ENCODE data around the gene NDUFB6.

NDUFB6 gene

DNA sequence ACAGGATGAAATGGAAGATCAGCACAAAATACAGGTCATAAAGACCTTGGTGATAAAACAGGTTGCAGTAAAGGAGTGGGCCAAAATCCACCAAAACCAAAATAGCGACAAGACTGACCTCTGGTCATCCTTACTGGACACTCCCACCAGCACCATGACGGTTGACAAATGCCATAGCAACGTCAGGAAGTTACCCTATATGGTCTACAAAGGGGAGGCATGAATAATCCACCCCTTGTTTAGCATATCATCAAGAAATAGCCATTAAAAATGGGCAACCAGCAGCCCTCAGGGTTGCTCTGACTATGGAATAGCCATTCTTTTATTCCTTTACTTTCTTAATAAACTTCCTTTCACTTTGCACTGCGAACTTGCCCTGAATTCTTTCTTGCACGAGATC, 6.0 kb upstream of the NDUFB6 start:
- Histone ChIP-seq H3K9me3 (ENCODE audit: control insufficient read depth, insufficient read depth, low read length) (no peaks in the 10 kb centered on the region), H3K79me2 (ENCODE audit: control insufficient read depth, low read length) (no peaks in the 10 kb centered on the region), H3F3A (ENCODE audit: control insufficient read depth, insufficient read depth) (no peaks in the 10 kb centered on the region), H3K4me2 (ENCODE audit: low read length) (no peak overlapping the region), H3K4me1 (ENCODE audit: control insufficient read depth, low read length) (peaks cover 9% of the 10 kb centered on the region), H3K36me3 (ENCODE audit: control insufficient read depth, low read length) (no peaks in the 10 kb centered on the region), H3K27ac (ENCODE audit: low read depth, low read length) (no peak overlapping the region), H4K20me1 (ENCODE audit: control insufficient read depth, insufficient read depth, low read depth, low read length) (no peaks in the 10 kb centered on the region), H3K9me2 (replicated peaks; ENCODE audit: control insufficient read depth, low read length) (no peaks in the 10 kb centered on the region), H3K4me3 (ENCODE audit: low read length) (no peak overlapping the region), H3K27me3 (ENCODE audit: control insufficient read depth, low read length) (peaks cover 6% of the 10 kb centered on the region; the same call in 1 of the 2 replicates)
- TF ChIP-seq, protein P1, sequence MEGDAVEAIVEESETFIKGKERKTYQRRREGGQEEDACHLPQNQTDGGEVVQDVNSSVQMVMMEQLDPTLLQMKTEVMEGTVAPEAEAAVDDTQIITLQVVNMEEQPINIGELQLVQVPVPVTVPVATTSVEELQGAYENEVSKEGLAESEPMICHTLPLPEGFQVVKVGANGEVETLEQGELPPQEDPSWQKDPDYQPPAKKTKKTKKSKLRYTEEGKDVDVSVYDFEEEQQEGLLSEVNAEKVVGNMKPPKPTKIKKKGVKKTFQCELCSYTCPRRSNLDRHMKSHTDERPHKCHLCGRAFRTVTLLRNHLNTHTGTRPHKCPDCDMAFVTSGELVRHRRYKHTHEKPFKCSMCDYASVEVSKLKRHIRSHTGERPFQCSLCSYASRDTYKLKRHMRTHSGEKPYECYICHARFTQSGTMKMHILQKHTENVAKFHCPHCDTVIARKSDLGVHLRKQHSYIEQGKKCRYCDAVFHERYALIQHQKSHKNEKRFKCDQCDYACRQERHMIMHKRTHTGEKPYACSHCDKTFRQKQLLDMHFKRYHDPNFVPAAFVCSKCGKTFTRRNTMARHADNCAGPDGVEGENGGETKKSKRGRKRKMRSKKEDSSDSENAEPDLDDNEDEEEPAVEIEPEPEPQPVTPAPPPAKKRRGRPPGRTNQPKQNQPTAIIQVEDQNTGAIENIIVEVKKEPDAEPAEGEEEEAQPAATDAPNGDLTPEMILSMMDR (IDR thresholded peaks at IDR 0.05; ENCODE audit: low read depth, low read length, poor library complexity, severe bottlenecking) = no peak
- no peak for TF ChIP-seq EZH2phosphoT487 (IDR thresholded peaks at IDR 0.05; ENCODE audit: borderline replicate concordance, low read length)

DNA sequence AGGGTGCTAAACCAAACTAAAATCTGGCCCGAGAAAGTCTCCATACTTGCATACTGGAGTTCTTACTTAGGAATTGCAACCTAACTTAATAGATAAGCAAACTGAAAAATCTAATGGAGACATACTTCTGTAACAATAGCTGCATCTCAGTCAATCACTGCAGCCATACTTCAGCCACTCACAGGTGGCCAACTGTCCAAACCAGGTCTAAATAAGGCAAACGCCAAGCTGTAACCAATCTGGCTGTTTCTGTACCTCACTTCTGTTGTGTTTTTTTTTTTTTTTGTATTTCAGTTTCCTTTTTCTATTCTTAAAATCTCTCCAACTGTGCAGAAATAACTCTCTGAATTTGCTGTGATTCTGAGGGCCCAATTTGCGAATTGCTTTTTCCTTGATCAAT, 4.4 kb upstream of the NDUFB6 start:
- Histone ChIP-seq H3K27me3 (ENCODE audit: control insufficient read depth, low read length) (peaks cover 6% of the 10 kb centered on the region; the same call in 1 of the 2 replicates), H3F3A (ENCODE audit: control insufficient read depth, insufficient read depth) (no peaks in the 10 kb centered on the region), H3K4me2 (ENCODE audit: low read length) (no peak overlapping the region), H3K79me2 (ENCODE audit: control insufficient read depth, low read length) (peaks cover 6% of the 10 kb centered on the region), H4K20me1 (ENCODE audit: control insufficient read depth, insufficient read depth, low read depth, low read length) (no peaks in the 10 kb centered on the region), H3K27ac (ENCODE audit: low read depth, low read length) (no peak overlapping the region), H3K4me3 (ENCODE audit: low read length) (no peak overlapping the region), H3K4me1 (ENCODE audit: control insufficient read depth, low read length) (peaks cover 15% of the 10 kb centered on the region), H3K36me3 (ENCODE audit: control insufficient read depth, low read length) (no peaks in the 10 kb centered on the region), H3K9me2 (replicated peaks; ENCODE audit: control insufficient read depth, low read length) (no peaks in the 10 kb centered on the region), H3K9me3 (ENCODE audit: control insufficient read depth, insufficient read depth, low read length) (no peaks in the 10 kb centered on the region)
- no peak for TF ChIP-seq EZH2phosphoT487 (IDR thresholded peaks at IDR 0.05; ENCODE audit: borderline replicate concordance, low read length)
- TF ChIP-seq, protein P1 (IDR thresholded peaks at IDR 0.05; ENCODE audit: low read depth, low read length, poor library complexity, severe bottlenecking) = no peak

DNA sequence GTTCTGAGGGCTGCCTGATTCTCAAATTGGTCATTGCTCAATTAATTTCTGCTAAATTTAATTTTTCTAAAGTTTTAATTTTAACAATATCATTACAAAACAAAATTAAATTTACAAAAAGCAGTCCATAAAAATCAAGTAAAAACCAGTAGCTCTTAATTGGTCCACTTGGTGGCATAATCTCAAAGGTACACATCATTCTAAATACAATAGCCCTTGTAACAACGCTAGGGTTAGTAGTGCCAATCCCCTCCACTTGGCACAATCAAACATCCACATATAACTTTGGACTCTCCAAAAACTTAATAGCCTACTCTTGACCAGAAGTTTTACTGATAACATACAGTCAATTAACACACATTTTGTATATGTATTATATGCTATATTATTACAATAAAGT, 1.9 kb upstream of the NDUFB6 start:
- Histone ChIP-seq H3F3A (ENCODE audit: control insufficient read depth, insufficient read depth) (no peaks in the 10 kb centered on the region), H3K27me3 (ENCODE audit: control insufficient read depth, low read length) (no peaks in the 10 kb centered on the region), H3K9me3 (ENCODE audit: control insufficient read depth, insufficient read depth, low read length) (no peaks in the 10 kb centered on the region), H3K4me1 (ENCODE audit: control insufficient read depth, low read length) (peaks cover 17% of the 10 kb centered on the region), H3K4me2 (ENCODE audit: low read length) (no peak overlapping the region), H3K79me2 (ENCODE audit: control insufficient read depth, low read length) (peaks cover 30% of the 10 kb centered on the region), H3K36me3 (ENCODE audit: control insufficient read depth, low read length) (peaks cover 8% of the 10 kb centered on the region), H3K9me2 (replicated peaks; ENCODE audit: control insufficient read depth, low read length) (no peaks in the 10 kb centered on the region), H3K4me3 (ENCODE audit: low read length) (no peak overlapping the region), H3K27ac (ENCODE audit: low read depth, low read length) (no peak overlapping the region), H4K20me1 (ENCODE audit: control insufficient read depth, insufficient read depth, low read depth, low read length) (no peaks in the 10 kb centered on the region)
- no peak for TF ChIP-seq EZH2phosphoT487 (IDR thresholded peaks at IDR 0.05; ENCODE audit: borderline replicate concordance, low read length)
- TF ChIP-seq, protein P1 (IDR thresholded peaks at IDR 0.05; ENCODE audit: low read depth, low read length, poor library complexity, severe bottlenecking) = no peak
